ENCODE measurements around the gene CLIP1.

Gene CLIP1

DNA sequence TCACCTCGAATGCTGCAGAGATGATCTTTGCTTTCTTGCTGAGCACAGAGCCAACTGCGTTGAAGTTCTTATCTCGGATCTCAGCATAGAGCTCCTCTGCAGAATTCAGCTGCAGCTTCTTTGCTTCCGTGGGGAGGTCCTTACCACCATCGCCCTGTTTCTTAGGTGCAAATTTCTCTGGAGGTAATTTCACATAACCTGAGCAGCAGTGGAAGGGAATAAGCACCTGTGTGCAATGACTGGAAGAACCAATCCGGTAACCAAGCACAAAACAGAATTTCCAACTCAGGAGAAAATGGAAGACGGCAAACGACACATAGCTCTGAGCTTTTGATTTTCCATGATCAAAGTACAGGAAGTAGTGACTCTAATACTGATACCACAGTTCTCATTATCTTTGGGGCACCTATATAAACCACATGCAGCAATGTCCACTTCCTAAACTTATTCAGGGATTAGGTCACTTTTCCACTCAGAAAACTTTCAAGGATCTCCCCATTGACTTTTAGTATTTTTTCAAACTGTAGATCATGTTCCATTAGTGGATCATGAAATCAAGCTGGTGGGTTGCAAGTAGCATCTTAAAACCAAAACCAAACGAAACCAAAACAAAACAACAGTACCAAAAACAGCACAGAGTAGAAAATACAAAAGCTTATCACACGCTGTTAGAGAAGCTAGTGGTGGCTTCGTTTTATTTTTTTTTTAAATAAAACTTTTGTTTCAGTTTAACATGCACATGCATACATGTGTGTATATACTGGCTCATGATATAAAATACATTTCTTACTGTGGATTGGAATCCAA lies 177.7 kb downstream of the CLIP1 start:
- no peak for DNase-seq

DNA sequence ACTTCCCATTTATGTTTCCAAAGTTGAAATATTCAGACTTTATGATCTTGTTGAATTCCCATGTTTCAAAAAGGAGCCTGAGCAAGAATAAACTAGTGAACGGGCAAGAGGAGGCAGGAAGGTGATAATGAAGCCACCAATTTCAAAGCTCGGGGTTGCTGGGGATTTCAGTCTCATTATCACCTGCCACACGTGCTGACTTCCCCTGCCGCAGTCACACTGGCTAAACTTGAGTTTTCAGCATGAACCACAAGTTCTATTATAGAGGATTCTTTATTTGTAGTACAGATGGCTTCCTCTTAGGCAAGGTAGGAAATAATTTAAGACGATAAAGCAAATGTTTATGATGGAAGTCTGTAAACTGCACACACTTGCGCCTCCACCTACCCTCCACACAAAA lies 178.5 kb downstream of the CLIP1 start:
- DNase-seq, result no peak

DNA sequence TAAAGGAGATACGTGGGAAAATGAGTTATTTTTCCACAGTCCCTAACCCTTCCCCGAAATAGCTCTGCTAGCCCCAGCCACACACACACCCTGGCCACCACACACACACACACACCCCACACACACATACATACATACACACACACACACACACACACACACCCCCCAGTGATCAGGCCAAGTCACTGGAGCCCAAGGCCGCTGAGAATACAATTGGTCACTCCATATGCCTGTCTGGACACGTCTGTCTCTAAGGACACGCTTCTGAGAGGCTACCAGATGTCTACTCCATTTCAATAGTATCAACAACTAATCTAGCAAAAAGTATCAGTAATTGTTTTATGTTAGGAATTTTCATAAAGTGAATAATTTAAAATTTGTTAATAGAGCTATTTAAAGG lies 183.6 kb downstream of the CLIP1 start:
- no peak for DNase-seq

DNA sequence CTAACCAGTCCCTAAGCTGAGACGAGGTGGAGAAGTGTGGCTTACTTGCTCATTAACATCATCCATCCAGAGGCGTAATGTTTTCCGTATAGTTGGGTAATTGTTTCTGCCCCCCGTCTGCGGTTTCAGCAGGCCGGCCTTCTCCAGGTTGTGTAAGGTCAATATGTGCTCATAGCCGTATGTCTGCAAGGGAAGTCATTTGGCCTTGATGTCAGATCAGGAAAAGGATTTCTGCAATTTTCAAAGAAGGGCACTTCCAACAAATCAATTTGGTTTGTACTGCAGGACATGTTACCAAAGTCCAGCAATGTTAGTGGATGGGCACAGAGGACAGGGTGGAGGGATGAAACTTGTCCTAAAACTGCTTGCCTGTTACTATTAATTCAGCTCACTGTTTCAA lies 186.7 kb downstream of the CLIP1 start:
- DNase-seq, result no peak

DNA sequence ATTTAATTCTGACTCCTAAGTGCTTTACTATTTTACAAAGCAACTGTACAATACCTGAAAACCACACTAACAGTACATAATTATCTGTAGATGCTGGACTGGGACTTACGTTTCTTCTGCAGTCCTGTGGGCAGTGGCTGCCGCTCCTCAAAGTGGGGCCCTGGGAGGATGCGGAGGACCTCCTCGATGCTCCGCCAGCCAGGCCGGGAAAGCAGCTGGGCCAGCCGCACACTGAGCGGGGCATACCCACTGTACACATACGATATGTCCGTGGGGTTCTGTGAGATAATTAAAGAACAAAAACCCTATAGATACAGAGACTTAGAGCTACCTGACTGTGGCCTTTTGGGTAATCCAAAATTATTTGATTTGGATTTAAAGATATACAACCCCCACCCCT lies 189.8 kb downstream of the CLIP1 start:
- DNase-seq, result no peak

DNA sequence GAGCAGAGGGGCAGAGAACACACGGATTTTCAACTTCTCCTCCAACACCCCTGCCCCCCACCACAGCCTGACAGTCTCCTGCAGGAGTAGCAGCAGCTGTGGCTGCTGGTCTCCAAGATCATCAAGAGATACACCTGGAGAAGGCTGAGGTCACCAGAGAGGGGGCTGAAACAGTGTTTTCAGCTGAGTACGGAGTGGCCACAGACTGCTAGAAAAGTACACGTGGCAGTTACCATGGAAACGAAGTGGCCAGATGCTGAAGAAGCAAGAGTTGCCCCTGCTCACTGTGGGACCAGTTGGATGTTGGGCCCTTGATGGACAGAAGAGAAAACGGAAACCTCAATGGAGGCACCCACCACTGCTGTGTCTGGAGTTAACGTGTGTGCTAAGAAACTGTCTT lies 191.7 kb downstream of the CLIP1 start:
- no peak for DNase-seq

DNA sequence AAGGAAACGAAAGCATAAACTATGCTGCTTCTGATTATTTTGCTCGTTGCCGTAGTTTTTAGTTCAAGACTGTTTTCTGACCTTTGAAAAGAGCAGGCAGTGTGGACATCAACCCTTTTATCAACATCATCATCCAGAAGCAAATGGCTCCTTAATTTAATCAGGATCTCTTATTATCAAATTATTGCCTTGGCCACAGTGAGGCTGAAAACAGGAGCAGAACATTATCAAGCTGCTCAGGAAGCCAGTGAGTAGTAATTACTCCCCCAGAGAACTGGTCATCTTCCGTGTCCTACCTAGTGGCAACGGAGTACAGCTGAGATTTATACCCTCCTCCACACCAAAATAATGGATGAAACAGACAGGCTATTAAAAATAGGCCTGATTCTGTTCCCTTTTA lies 194.4 kb downstream of the CLIP1 start:
- no peak for DNase-seq

DNA sequence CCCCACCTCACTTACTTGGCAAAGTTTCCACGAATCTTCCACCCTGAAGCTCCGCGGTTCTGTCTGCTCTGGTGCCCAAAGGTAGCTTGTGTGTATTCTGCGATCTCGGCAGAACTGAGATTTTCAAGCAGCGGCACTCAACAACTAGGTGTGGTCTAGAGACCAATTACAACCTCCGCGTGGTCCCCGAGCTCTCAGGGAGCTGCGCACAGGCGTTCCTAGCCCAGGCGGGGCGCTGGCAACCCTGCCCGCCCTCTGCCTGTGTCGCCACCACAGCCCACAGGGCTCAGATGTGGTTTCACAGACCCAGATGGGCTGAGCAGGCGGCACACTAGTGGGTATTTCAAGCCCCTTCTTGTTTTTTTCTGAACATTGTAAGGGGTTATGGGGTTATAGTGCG lies 195.1 kb downstream of the CLIP1 start:
- DNase-seq, result no peak

DNA sequence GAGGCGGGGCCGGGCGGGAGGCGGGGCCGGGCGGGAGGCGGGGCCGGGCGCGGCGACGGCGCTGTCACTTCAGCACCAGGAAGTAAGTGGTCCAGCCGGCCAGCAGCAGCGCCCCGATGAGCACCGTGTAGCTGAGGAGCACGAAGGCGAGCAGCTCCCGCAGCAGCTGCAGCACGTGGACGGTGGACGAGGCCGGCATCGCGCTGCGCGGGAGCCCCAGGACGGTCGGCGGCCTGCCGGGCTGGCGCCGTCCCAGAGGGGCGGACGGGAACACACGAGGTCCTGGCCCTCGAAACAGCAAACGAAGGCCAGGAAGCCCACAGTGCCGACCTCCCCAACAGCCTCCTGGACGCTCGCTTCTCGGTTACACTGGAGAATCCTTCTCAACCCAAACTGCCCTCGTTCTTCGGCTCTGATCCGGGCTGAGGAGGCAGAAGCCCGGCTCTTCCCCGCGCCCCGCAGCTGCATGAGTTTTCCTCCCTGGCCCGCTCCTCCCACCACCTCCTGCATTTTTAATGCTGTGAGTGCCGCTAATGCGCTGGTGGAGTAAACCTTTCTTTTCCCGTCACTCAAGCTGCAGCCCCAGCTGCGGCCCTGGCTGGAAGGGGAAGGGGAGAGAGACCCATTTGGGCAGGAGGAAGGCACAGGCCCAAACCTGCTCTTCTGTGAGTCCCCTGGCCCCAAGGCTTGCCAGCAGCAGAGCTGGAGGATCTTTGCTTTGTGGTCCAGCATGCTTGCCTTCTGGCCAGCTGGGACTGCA lies 195.9 kb downstream of the CLIP1 start:
- DNase-seq, result no peak

DNA sequence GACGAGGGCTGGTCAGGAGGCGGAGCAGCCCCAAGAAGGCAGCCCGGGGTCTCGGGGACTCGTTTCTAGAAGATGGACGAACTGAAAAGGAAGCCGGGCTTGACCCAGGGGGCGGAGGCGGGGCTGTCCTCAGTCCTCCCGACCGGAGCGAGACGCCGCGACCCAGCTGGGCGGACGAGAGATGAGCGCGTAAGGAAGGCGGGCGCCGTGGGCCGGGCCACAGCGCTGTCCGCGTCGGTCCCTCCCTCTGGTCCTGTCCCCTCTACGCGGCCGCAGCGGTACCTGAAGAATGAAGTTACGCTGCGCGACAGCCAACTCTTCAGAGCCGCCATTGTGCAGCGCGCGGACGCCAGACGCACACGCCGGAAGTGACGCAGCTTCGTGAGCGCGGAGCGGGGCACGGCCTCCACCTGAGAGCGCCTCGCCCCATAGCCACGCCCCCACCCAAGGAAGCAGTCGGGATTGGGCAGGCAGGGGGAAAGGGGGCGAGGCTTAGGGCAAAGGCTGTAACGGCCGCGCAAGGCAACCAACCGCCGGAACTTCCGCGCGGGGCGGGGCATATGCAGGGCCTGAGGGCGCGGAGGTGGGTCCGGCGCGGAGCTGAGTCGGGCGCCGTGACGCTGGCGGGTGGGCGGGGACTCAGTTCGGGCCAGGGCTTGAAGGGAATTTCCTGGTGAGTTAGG lies 196.6 kb downstream of the CLIP1 start, which contains the start of gene DIABLO:
Gene DIABLO, minus strand, starts transcription at position 370 of the 683 bp plus-strand sequence. Its CDS starts 38 bp downstream, at position 332.
- DNase-seq, result peak; percentile 100
